Stimulated activated CD8-positive, alpha-beta memory T cell treated with anti-CD3 and anti-CD28 coated beads, Interleukin-12 subunit alpha, Interleukin-12 subunit beta, amount 100 ng/mL, for 1 hour (primary cell): Measurements from ENCODE around the gene NDUFV1.

Experiments used
- DNase-seq: peaks from one replicate; pipeline ENCODE4 v3.0.0-alpha.2; 2020; ENCODE audit warnings: low read depth

The NDUFV1 gene

GRCh38 chr11:67640758-67641337, 34.1 kb downstream of the NDUFV1 start:
- no peak for DNase-seq

- DNase-seq, result no peak
These were observed 34.8 kb downstream of the NDUFV1 start for GRCh38 chr11:67641338-67642172.

- DNase-seq, result no peak
These were observed 35.7 kb downstream of the NDUFV1 start for GRCh38 chr11:67642173-67643120.

- no peak for DNase-seq
These were observed 37.3 kb downstream of the NDUFV1 start for GRCh38 chr11:67644042-67644441.

GRCh38 chr11:67644472-67645418, 38.0 kb downstream of the NDUFV1 start:
- DNase-seq, result no peak

GRCh38 chr11:67645521-67646461, 39.1 kb downstream of the NDUFV1 start:
- DNase-seq, result no peak

GRCh38 chr11:67646535-67647336, 40.0 kb downstream of the NDUFV1 start:
- no peak for DNase-seq

GRCh38 chr11:67647471-67647870, 40.7 kb downstream of the NDUFV1 start:
- no peak for DNase-seq

GRCh38 chr11:67648140-67648795, 41.5 kb downstream of the NDUFV1 start:
- DNase-seq, result peak; percentile 15

GRCh38 chr11:67648796-67649613, 42.3 kb downstream of the NDUFV1 start:
- DNase-seq, result no peak

- DNase-seq, result no peak
These were observed 43.1 kb downstream of the NDUFV1 start for GRCh38 chr11:67649634-67650510.

GRCh38 chr11:67651976-67652781, 45.4 kb downstream of the NDUFV1 start:
- DNase-seq, result no peak

- no peak for DNase-seq
These were observed 46.5 kb downstream of the NDUFV1 start for GRCh38 chr11:67652965-67653845.

GRCh38 chr11:67654225-67654624, 47.5 kb downstream of the NDUFV1 start:
- DNase-seq, result no peak
